ENCODE measurements around the gene ANKLE1.

GRCh38 chr19:17255150-17255621 is 26.5 kb upstream of the ANKLE1 start:
- TF ChIP-seq MAFK (IDR thresholded peaks at IDR 0.05; ENCODE audit: partially characterized antibody) (no peak), JUN (IDR thresholded peaks at IDR 0.05) (no peak), CTCF (IDR thresholded peaks at IDR 0.05) (no peak)

Data from A549 (cell line).